ENCODE results near the gene CNP.

DNA sequence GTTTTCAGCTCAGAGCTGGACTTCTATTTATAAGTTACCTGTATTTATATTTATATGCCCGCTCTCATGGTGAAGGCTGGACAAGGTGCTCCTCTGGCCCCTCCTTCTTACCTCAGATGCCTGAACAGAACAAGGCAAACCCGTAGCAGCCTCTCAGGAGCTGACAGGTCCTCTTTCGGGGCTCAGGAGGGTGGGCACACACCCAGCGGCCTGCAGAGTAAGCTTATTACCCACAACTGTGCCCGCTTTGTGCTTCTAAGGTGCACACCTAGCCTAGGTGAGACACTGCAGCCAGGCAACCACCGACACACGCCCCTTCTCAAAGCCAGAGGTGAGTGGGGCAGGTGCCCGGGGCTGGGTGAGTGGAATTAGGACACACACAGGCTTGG, 58.6 kb downstream of the CNP start:
- TF ChIP-seq CTCF (IDR thresholded peaks at IDR 0.05) (no peak), POLR2A (IDR thresholded peaks at IDR 0.05) (no peak)
